Astrocyte (in vitro differentiated cells and primary cell): Measurements from ENCODE around the gene TMIE. TPM values are rescaled to one million over a fixed set of nuclear protein-coding genes. Genes with fewer than 3 reads are reported as not detected.

Experiments
- DNase-seq: peaks from one replicate; pipeline ENCODE4 v3.0.0-alpha.2; 2010; ENCODE audit warnings: low read depth
- FAIRE-seq: peaks from 2 replicates; lab custom pipeline; 2011; peaks lifted over from hg19 to GRCh38; lab: Jason Lieb, UNC
- H2AFZ ChIP-seq: 2 replicates; pipeline ENCODE4 v1.6.0; 2012; ENCODE audit warnings: low read depth, low read length, inconsistent platforms
- H3K27ac ChIP-seq: 2 replicates; pipeline ENCODE4 v1.5.1; 2011; ENCODE audit warnings: low read depth, low read length, inconsistent platforms
- H3K27me3 ChIP-seq: 2 replicates; pipeline ENCODE4 v1.6.0; 2011; ENCODE audit warnings: low read length, inconsistent platforms; ENCODE audit not compliant: insufficient read depth
- H3K36me3 ChIP-seq: 2 replicates; pipeline ENCODE4 v1.5.1; 2011; ENCODE audit warnings: low read length, inconsistent platforms; ENCODE audit not compliant: insufficient read depth
- H3K4me1 ChIP-seq: 2 replicates; pipeline ENCODE4 v1.5.1; 2011; ENCODE audit warnings: low read length, inconsistent platforms; ENCODE audit not compliant: insufficient read depth
- H3K4me2 ChIP-seq: 2 replicates; pipeline ENCODE4 v1.6.0; 2012; ENCODE audit warnings: low read length, inconsistent platforms
- H3K4me3 ChIP-seq: 2 replicates; pipeline ENCODE4 v1.5.1; 2011; ENCODE audit warnings: low read depth, mild to moderate bottlenecking, low read length, inconsistent platforms; ENCODE audit not compliant: insufficient read depth
- H3K79me2 ChIP-seq: 2 replicates; pipeline ENCODE4 v1.6.0; 2012; ENCODE audit warnings: mild to moderate bottlenecking, low read length, inconsistent platforms; ENCODE audit not compliant: insufficient read depth
- H3K9ac ChIP-seq: 2 replicates; pipeline ENCODE4 v1.6.0; 2012; ENCODE audit warnings: mild to moderate bottlenecking, low read length, inconsistent platforms
- H3K9me3 ChIP-seq: 2 replicates; pipeline ENCODE4 v1.5.1; 2012; ENCODE audit warnings: low read depth, mild to moderate bottlenecking, low read length, inconsistent platforms; ENCODE audit not compliant: insufficient read depth
- H4K20me1 ChIP-seq: 2 replicates; pipeline ENCODE4 v1.6.0; 2012; ENCODE audit warnings: low read length, inconsistent platforms; ENCODE audit not compliant: insufficient read depth
- H3K27ac Mint-ChIP-seq: one replicate; pipeline ENCODE4 v1.8.0; 2021; ENCODE audit warnings: mild to moderate bottlenecking, mixed read lengths; ENCODE audit not compliant: unreplicated experiment
- H3K27me3 Mint-ChIP-seq: one replicate; pipeline ENCODE4 v1.8.0; 2021; ENCODE audit warnings: low read depth, mixed read lengths; ENCODE audit not compliant: unreplicated experiment
- H3K36me3 Mint-ChIP-seq: one replicate; pipeline ENCODE4 v1.8.0; 2021; ENCODE audit warnings: low read depth, mixed read lengths; ENCODE audit not compliant: unreplicated experiment
- H3K4me1 Mint-ChIP-seq: one replicate; pipeline ENCODE4 v1.8.0; 2021; ENCODE audit warnings: low read depth, mixed read lengths; ENCODE audit not compliant: unreplicated experiment
- H3K4me3 Mint-ChIP-seq: one replicate; pipeline ENCODE4 v1.8.0; 2021; ENCODE audit warnings: mild to moderate bottlenecking, moderate library complexity, mixed read lengths; ENCODE audit not compliant: unreplicated experiment
- H3K9me3 Mint-ChIP-seq: one replicate; pipeline ENCODE4 v1.8.0; 2021; ENCODE audit warnings: mild to moderate bottlenecking, mixed read lengths; ENCODE audit not compliant: unreplicated experiment
- CTCF ChIP-seq: IDR thresholded peaks from 2 replicates; pipeline ENCODE4 v1.5.1; 2011; ENCODE audit warnings: low read depth, mild to moderate bottlenecking, inconsistent platforms, low read length, moderate library complexity; ENCODE audit not compliant: insufficient read depth
- EZH2 ChIP-seq: IDR thresholded peaks from 2 replicates; pipeline ENCODE4 v1.6.1; 2012; ENCODE audit warnings: mild to moderate bottlenecking, low read length, inconsistent platforms; ENCODE audit not compliant: insufficient read depth
- total RNA-seq: library from RNA; stranded (reverse); gene quantifications from 2 replicates; pipeline ENCODE4 v1.2.1, GENCODE V29; 2021

TMIE gene
- total RNA-seq, 1 donor from 2014 or later: 0.34 TPM

- DNase-seq: no peak
- Mint-ChIP-seq H3K9me3 (no peaks in the 10 kb centered on the region), H3K4me1 (no peaks in the 10 kb centered on the region), H3K27ac (no peak overlapping the region), H3K4me3 (no peak overlapping the region), H3K36me3 (no peaks in the 10 kb centered on the region), H3K27me3 (peaks cover 30% of the 10 kb centered on the region)
- Histone ChIP-seq H3K4me3 (no peak overlapping the region), H4K20me1 (no peaks in the 10 kb centered on the region), H3K4me2 (no peak overlapping the region), H3K27ac (no peak overlapping the region), H3K4me1 (no peaks in the 10 kb centered on the region), H3K79me2 (no peaks in the 10 kb centered on the region), H3K27me3 (no peaks in the 10 kb centered on the region), H3K9me3 (no peaks in the 10 kb centered on the region), H2AFZ (no peak overlapping the region), H3K9ac (no peak overlapping the region), H3K36me3 (no peaks in the 10 kb centered on the region)
- FAIRE-seq: no peak
- TF ChIP-seq CTCF (no peak), EZH2 (no peak)
Observed at GRCh38 chr3:46734773-46735172, 33.6 kb downstream of the TMIE start.

GRCh38 chr3:46736006-46736872 is 35.0 kb downstream of the TMIE start:
- no peak for FAIRE-seq
- H3K27me3 Mint-ChIP-seq: peaks cover 30% of the 10 kb centered on the region
- Histone ChIP-seq H3K9ac (no peak overlapping the region), H3K4me2 (no peak overlapping the region), H3K9me3 (no peaks in the 10 kb centered on the region), H3K4me1 (no peaks in the 10 kb centered on the region), H3K27ac (no peak overlapping the region), H4K20me1 (no peaks in the 10 kb centered on the region), H3K27me3 (no peaks in the 10 kb centered on the region), H3K4me3 (no peak overlapping the region), H3K79me2 (no peaks in the 10 kb centered on the region), H3K36me3 (no peaks in the 10 kb centered on the region), H2AFZ (no peak overlapping the region)
- no peaks in the 10 kb centered on the region for H3K4me1 Mint-ChIP-seq
- TF ChIP-seq EZH2 (no peak), CTCF (no peak)
- H3K9me3 Mint-ChIP-seq: no peaks in the 10 kb centered on the region
- H3K36me3 Mint-ChIP-seq: no peaks in the 10 kb centered on the region
- DNase-seq: no peak
- H3K4me3 Mint-ChIP-seq: no peak overlapping the region
- no peak overlapping the region for H3K27ac Mint-ChIP-seq

- no peak overlapping the region for H3K4me3 Mint-ChIP-seq
- H3K4me1 Mint-ChIP-seq: no peaks in the 10 kb centered on the region
- no peak overlapping the region for H3K27ac Mint-ChIP-seq
Observed at GRCh38 chr3:46737329-46737731, 36.1 kb downstream of the TMIE start.

More at GRCh38 chr3:46737329-46737731, 36.1 kb downstream of the TMIE start:
- H2AFZ ChIP-seq: no peak overlapping the region
- TF ChIP-seq CTCF (no peak), EZH2 (no peak)
- no peaks in the 10 kb centered on the region for H4K20me1 ChIP-seq
- no peaks in the 10 kb centered on the region for H3K4me1 ChIP-seq
- H3K9ac ChIP-seq: no peak overlapping the region
- FAIRE-seq: no peak
- H3K27me3 Mint-ChIP-seq: peaks cover 27% of the 10 kb centered on the region
- no peaks in the 10 kb centered on the region for H3K36me3 Mint-ChIP-seq
- H3K4me3 ChIP-seq: no peak overlapping the region
- no peak overlapping the region for H3K4me2 ChIP-seq
- H3K9me3 Mint-ChIP-seq: no peaks in the 10 kb centered on the region
- DNase-seq: no peak
- no peaks in the 10 kb centered on the region for H3K79me2 ChIP-seq
- no peak overlapping the region for H3K27ac ChIP-seq
- H3K9me3 ChIP-seq: no peaks in the 10 kb centered on the region
- no peaks in the 10 kb centered on the region for H3K36me3 ChIP-seq
- no peaks in the 10 kb centered on the region for H3K27me3 ChIP-seq
